Lung (tissue), 5 donors: ENCODE results near the gene DGKH. TPM values are rescaled to one million over a fixed set of nuclear protein-coding genes. Genes with fewer than 3 reads are reported as not detected.

ENCODE experiments used
- polyA plus RNA-seq, 2 donors: library from polyadenylated mRNA; stranded (reverse); fragments of 200-250 nt; gene quantifications; one replicate each; pipeline ENCODE4 v1.2.1, GENCODE V29; 2013
- small RNA-seq: library from RNA; depleted of rRNA; stranded (forward); fragments of <200 nt; gene quantifications from one replicate; pipeline ENCODE3, GENCODE V24; 2014; ENCODE audit warnings: low replicate concordance
- total RNA-seq, 2 donors: library from RNA; depleted of rRNA in 1 of 2; stranded (reverse); fragments of >200 nt in 1 of 2; gene quantifications; one replicate each; pipeline ENCODE4 v1.2.1, GENCODE V29; 2014 to 2021
- donor health status: Bipolar disorder and iron deficiency.
- donor health status: healthy.
- donor health status: DM: yes; HTN: yes; CAD: no.

The DGKH gene
- total and polyA plus RNA-seq, 4 donors, result 2.2 to 33.1 (median 11.4) TPM

Small RNAs within 50 kb of the gene (small RNA-seq; reads per million reads assigned to genes)
- gene RPS28P8, result not detected

Other genes starting within 250 kb of the DGKH start
- gene VWA8, start 87.5 kb upstream of the DGKH start, total RNA-seq, result 10 to 100 TPM; 19.0 to 26.3 TPM
- gene VWA8, start 87.5 kb upstream of the DGKH start, polyA plus RNA-seq, result 1 to 10 TPM; 4.7 to 4.9 TPM
- gene AKAP11, start 223.5 kb downstream of the DGKH start, total RNA-seq, result 10 to 100 TPM; 24.9 to 60.1 TPM
- gene AKAP11, start 223.5 kb downstream of the DGKH start, polyA plus RNA-seq, result 1 to 10 TPM; 6.8 to 7.1 TPM